Prostate gland (tissue), 2 donors: ENCODE data around the gene CA7.

ENCODE experiments used
- CTCF ChIP-seq, 4 experiments: fragments of 200-600 bp in 2 of 4; fragments of 450-650 bp in 2 of 4; sonication (generic) in 2 of 4; IDR thresholded peaks; 1 replicate in 3 of 4; 2 replicates in 1 of 4; pipeline ENCODE4 v1.5.1; 2016 to 2019; ENCODE audit warnings: antibody characterized with exemption in 4 of 4, mild to moderate bottlenecking in 2 of 4, moderate library complexity in 2 of 4
- POLR2A ChIP-seq: fragments of 450-650 bp; IDR thresholded peaks from one replicate; pipeline ENCODE4 v1.6.1; 2016; ENCODE audit warnings: antibody characterized with exemption, mild to moderate bottlenecking

DNA sequence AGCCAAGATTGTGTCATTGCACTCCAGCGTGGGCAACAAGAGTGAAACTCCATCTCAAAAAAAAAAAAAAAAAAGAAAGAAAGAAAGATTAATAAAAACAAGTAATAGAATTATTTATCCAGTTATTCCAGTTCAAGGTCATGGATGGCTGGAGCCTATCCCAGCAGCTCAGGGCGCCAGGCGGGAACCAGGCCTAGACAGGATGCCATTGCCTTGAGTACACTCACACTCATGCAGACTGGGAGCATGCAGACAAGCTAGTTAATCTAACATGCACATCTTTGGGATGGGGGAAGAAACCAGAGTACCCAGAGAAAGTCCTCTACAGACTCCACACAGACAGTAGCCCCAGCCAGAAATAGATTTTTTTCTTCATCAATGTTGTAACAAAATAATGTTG lies 54.0 kb downstream of the CA7 start:
- no peak for TF ChIP-seq POLR2A
- TF ChIP-seq CTCF (IDR thresholded peaks at IDR 0.05) = no peak
